ENCODE results near the gene CEACAM18.

Gene CEACAM18

GRCh38 chr19:51478381-51479234 lies at the start of gene CEACAM18:
CEACAM18 (plus strand) TSS chr19:51478539.
- H3K9me3 Mint-ChIP-seq = peaks cover 11% of the 10 kb centered on the region
- H3K27me3 Mint-ChIP-seq (ENCODE audit: low read depth) = peaks cover 7% of the 10 kb centered on the region
- TF ChIP-seq CTCF (IDR thresholded peaks at IDR 0.05; ENCODE audit: unreplicated experiment in 3 of 3) = no peak
- H3K4me1 Mint-ChIP-seq = no peaks in the 10 kb centered on the region
- no peak within 1 kb of the TSS for H3K4me3 Mint-ChIP-seq
- no peak within 1 kb of the TSS for H3K27ac Mint-ChIP-seq
- no peaks in the 10 kb centered on the region for H3K36me3 Mint-ChIP-seq (ENCODE audit: low read depth)

- H3K4me3 Mint-ChIP-seq = no peak overlapping the region
- peaks cover 15% of the 10 kb centered on the region for H3K27me3 Mint-ChIP-seq (ENCODE audit: low read depth)
- H3K9me3 Mint-ChIP-seq = no peaks in the 10 kb centered on the region
- TF ChIP-seq CTCF (IDR thresholded peaks at IDR 0.05; ENCODE audit: unreplicated experiment in 3 of 3) = no peak
- no peak overlapping the region for H3K27ac Mint-ChIP-seq
- H3K36me3 Mint-ChIP-seq (ENCODE audit: low read depth) = no peaks in the 10 kb centered on the region
- H3K4me1 Mint-ChIP-seq = no peaks in the 10 kb centered on the region
Measured at GRCh38 chr19:51430221-51430620, 48.1 kb upstream of the CEACAM18 start.

- Mint-ChIP-seq H3K4me1 (no peaks in the 10 kb centered on the region), H3K36me3 (ENCODE audit: low read depth) (no peaks in the 10 kb centered on the region), H3K27me3 (ENCODE audit: low read depth) (peaks cover 19% of the 10 kb centered on the region), H3K9me3 (no peaks in the 10 kb centered on the region), H3K4me3 (no peak overlapping the region), H3K27ac (no peak overlapping the region)
- no peak for TF ChIP-seq CTCF (IDR thresholded peaks at IDR 0.05; ENCODE audit: unreplicated experiment in 3 of 3)
Measured at GRCh38 chr19:51431124-51431523, 47.2 kb upstream of the CEACAM18 start.

- H3K27ac Mint-ChIP-seq = no peak overlapping the region
- no peaks in the 10 kb centered on the region for H3K4me1 Mint-ChIP-seq
- no peak for TF ChIP-seq CTCF (IDR thresholded peaks at IDR 0.05; ENCODE audit: unreplicated experiment in 3 of 3)
- no peak overlapping the region for H3K4me3 Mint-ChIP-seq
- H3K27me3 Mint-ChIP-seq (ENCODE audit: low read depth) = peaks cover 13% of the 10 kb centered on the region
- H3K9me3 Mint-ChIP-seq = no peaks in the 10 kb centered on the region
- no peaks in the 10 kb centered on the region for H3K36me3 Mint-ChIP-seq (ENCODE audit: low read depth)
Measured at GRCh38 chr19:51433043-51433442, 45.3 kb upstream of the CEACAM18 start.

GRCh38 chr19:51434456-51434855 lies 43.9 kb upstream of the CEACAM18 start:
- Mint-ChIP-seq H3K27me3 (ENCODE audit: low read depth) (peaks cover 15% of the 10 kb centered on the region), H3K4me1 (no peaks in the 10 kb centered on the region), H3K36me3 (ENCODE audit: low read depth) (no peaks in the 10 kb centered on the region), H3K9me3 (no peaks in the 10 kb centered on the region), H3K27ac (no peak overlapping the region), H3K4me3 (no peak overlapping the region)
- TF ChIP-seq CTCF (IDR thresholded peaks at IDR 0.05; ENCODE audit: unreplicated experiment in 3 of 3) = no peak

GRCh38 chr19:51439021-51439465 lies 39.3 kb upstream of the CEACAM18 start:
- Mint-ChIP-seq H3K4me3 (no peak overlapping the region), H3K27ac (no peak overlapping the region), H3K36me3 (ENCODE audit: low read depth) (no peaks in the 10 kb centered on the region), H3K4me1 (no peaks in the 10 kb centered on the region), H3K27me3 (ENCODE audit: low read depth) (peaks cover 42% of the 10 kb centered on the region), H3K9me3 (no peaks in the 10 kb centered on the region)
- no peak for TF ChIP-seq CTCF (IDR thresholded peaks at IDR 0.05; ENCODE audit: unreplicated experiment in 3 of 3)

Data from nephron (organoid).